HG03108 (cell line): ENCODE data around the gene TNNT3.
"Not testable (repeated sequence)": the region's sequence is repeated elsewhere in the genome, so short reads cannot be mapped to it uniquely, and the experiment has no call there.

Source experiments
- ATAC-seq: cut with Tn5 transposase; IDR thresholded peaks from one replicate; pipeline ENCODE4 v1.9.1; 2021; ENCODE audit warnings: moderate library complexity; ENCODE audit not compliant: unreplicated experiment

The TNNT3 gene

DNA sequence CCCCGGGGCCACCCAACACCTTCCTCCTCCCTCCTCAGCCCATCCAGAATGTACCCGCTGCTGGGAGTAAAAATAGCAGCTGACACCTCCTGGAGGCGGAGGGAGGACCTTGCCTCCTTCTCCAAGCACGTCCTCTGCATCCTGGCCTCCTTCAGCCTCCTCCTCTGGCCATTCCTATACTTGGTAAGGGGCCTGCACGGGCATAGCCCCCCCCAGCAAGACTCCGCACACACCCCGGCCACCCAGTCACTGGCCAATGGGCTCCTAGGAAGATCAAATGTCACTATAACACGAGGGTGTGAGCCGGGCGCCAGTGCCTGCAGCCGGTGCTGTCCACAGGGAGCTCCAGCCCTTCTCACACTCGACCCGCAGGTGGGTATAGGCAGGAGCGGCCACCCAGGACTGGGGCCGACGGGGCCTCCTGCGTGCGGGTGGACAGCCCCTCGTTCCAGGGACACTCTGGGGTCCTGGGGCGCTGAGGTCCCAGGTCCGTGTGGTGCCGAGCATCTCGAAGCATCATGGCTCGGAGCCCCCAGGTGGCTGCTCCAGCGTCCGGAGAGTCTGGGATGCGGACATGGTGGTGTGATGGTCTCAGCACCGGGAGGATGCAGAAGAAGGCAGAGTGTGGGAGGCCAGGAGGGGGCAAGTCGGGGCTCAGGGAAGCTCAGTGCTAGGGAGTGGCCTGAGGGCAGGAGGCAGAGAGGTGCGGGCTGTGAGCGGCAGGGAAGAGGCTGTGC is at the start of gene TNNT3:
Gene TNNT3 (plus strand): TSS at position 313 of the 737 bp plus-strand sequence. CDS start 3,172 bp downstream, outside the sequence.
- ATAC-seq: no peak

DNA sequence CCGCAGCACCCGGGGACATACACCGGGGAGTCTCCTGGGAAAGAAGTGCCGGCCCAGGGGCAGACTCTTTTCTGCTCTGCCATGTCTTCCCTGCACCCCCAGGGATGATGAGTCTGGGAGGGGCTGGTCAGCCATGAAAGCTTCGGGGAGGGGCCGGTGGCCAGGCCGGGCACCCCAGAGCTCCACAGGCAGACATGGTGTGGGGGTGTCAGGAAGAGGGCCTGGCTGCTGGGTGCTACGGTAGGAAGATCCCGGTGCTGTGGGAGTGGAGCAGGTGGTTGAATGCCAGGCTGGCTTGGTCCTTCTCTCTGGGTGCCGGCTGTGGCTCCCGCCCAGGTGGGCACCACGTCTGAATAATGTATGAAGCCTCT is 49.2 kb upstream of the TNNT3 start:
- no peak for ATAC-seq

DNA sequence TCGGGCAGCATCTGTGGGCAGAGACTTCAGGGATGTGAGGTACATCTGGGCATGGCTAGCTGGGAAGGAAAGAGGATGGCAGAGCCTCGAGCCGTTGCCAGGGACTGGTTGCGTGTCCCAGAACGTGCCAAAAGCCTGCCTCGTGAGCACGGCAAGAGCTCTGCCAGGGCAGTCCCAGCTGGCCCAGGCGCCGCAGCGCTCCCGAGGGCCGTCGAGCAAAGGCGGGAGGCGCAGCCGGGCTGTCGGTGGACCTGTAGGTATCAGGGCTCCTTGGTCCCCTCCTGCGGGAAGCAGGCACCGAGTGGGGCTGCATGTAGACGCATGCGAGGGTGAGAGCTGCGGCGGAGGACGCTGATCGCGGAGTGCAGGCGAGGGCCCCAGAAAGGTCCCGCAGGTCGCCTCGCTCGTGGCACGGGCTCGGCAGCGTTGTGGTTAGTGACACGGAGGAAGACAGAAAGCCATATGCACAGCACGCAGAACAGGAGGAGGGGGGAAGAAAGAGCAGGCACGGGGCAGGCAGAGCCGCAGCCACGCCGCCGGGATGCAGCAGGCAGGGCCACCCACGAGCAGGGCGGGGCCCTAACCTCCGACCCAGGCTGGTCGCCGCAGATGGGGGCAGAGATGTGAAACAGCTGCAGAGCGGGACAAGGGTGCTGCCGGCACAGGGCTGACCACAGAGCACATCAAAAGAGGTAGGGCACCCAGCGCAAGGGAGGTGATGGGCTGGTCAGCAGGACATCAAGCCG is 48.6 kb upstream of the TNNT3 start:
- no peak for ATAC-seq

DNA sequence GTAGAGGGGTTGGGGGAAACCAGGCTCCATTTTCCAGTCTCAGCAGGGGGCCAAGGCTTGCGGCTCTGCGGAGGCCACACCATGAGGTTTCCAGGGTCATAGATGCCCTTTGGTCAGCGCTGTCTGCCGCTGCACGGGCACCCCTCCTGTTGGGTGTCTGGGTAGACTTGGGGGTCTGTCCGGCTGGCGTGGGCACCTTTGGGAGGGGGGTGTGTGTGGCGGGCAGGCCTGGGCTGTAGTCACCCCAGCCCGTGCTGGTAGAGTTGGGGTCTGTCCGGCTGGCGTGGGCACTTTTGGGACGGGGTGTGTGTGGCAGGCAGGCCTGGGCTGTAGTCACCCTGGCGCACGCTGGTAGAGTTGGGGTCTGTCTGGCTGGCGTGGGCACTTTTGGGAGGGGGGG is 48.0 kb upstream of the TNNT3 start:
- ATAC-seq: no peak

DNA sequence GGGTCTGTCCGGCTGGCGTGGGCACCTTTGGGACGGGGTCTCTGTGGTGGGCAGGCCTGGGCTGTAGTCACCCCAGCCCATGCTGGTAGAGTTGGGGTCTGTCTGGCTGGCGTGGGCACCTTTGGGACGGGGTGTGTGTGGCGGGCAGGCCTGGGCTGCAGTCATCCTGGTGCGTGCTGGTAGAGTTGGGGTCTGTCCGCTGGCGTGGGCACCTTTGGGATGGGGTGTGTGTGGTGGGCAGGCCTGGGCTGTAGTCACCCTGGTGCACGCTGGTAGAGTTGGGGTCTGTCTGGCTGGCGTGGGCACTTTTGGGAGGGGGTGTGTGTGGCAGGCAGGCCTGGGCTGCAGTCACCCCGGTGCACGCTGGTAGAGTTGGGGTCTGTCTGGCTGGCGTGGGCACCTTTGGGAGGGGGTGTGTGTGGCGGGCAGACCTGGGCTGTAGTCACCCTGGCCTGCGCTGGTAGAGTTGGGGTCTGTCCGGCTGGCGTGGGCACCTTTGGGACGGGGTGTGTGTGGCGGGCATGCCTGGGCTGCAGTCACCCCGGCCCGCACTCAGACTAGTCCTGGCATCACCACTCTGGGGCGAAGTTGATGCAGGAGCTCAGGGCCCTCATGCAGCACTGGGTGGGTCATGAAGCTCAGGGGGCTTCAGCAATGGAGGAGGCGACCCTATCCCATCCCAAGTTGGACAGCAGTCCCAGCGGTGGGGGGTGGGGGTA is 47.1 kb upstream of the TNNT3 start:
- no peak for ATAC-seq

DNA sequence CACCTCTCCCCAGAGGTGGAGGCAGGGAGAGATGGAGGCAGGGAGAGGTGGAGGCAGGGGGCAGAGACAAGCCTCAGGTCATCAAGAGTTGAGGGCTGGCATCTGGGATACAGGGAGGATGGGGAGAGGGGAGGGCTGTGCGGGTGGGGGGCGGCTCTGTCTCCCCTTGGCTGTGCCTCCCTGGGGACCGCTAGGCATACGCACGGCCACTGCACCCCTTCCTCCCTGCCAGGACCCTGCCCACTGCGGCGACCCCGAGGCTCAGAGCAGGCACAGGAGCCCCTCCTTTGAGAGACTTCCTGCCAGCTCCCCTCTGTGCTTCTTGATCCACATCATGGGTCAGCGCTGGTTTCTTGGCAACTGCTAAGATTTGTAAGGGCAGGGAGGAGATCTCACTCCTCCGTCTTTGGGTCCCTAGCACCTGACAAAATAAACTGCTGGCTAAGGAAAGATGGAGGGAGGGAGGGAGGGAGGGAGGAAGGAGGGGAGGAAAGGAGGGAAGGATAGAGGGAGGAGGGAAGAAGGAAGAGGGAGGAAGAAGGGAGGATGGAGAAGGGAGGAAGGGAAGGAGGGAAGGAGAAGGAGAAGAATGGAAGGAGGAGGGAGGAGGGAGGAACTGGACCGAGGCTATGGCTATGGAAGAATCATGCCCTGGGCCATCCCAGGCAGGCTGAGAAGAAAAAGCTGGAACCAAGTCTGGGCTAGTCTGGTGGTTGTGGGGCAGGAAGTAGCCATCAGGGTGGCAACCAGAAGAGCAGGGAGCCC is 46.3 kb upstream of the TNNT3 start:
- no peak for ATAC-seq

GRCh38 chr11:1873813-1874150 is 45.7 kb upstream of the TNNT3 start:
- ATAC-seq: not testable (repeated sequence)

GRCh38 chr11:1874441-1875092 is 44.9 kb upstream of the TNNT3 start:
- ATAC-seq: not testable (repeated sequence)

GRCh38 chr11:1875093-1875850 is 44.2 kb upstream of the TNNT3 start:
- no peak for ATAC-seq

GRCh38 chr11:1875851-1876301 is 43.6 kb upstream of the TNNT3 start:
- ATAC-seq: not testable (repeated sequence)

DNA sequence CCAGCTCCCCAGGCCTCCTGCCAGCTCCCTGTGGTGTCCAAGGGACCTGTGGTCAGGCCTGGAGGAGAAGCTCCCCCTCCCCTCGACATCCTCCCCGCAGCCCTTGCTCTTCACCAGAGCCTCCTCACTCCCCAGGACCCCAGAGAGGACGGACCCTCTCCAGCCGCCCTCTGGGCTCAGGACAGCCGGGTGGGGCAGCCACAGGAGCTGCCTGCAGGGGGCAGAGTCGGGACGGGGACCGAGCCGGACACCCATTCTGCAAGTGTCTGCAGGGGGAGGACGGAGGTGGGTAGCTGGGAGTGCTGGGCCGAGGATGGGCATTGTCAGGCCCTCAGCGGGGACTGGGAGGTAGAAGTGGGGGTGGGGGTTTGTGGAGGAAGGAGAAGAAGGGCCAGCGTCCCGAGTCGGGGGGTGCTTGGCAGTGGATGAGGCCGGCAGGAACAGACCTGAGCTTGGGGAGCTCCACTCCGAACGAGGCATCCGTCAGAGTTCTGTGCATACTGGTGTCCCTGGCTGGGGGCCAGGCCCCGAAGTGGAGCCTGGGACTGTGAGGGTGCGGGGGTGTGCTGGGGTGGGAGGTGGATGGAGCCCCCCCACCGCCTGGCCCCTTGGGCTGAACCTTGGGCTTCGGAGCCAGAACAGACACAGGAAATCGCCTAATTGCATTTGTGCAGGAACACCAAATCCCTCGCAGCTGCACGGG is 43.0 kb upstream of the TNNT3 start:
- ATAC-seq: no peak

- no peak for ATAC-seq
Observed at GRCh38 chr11:1877211-1878136, 42.0 kb upstream of the TNNT3 start.

- no peak for ATAC-seq
Observed at GRCh38 chr11:1878137-1879031, 41.1 kb upstream of the TNNT3 start.

DNA sequence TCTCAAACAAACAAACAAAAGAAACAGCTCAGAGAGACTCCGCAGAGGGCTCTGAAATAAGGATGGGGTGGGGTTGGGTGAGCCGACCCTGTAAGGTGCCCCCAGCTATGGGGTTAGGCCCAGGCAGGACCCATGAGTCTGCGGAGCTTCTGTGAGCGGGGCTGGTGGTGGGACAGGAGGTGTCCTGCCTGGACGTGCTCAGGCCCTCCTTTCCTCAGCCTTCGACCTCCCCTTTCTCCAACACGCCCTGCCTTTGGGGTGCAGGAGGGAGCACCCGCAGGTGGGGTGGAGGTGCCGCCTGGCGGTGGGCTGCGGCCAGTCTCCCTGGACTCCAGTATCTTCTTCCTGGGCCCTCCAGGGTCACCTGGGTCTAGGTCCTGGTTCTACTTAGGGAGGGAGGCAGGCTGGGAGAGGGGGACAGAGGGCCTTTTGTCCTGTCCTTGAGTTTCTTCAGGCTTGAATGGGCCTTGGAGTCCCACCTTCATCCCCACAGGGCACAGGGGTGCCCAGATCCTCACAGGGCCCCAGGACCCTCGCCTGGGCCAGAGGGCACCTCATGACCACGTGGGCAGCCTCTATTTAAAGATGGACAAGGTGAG is 40.1 kb upstream of the TNNT3 start:
- ATAC-seq: no peak

DNA sequence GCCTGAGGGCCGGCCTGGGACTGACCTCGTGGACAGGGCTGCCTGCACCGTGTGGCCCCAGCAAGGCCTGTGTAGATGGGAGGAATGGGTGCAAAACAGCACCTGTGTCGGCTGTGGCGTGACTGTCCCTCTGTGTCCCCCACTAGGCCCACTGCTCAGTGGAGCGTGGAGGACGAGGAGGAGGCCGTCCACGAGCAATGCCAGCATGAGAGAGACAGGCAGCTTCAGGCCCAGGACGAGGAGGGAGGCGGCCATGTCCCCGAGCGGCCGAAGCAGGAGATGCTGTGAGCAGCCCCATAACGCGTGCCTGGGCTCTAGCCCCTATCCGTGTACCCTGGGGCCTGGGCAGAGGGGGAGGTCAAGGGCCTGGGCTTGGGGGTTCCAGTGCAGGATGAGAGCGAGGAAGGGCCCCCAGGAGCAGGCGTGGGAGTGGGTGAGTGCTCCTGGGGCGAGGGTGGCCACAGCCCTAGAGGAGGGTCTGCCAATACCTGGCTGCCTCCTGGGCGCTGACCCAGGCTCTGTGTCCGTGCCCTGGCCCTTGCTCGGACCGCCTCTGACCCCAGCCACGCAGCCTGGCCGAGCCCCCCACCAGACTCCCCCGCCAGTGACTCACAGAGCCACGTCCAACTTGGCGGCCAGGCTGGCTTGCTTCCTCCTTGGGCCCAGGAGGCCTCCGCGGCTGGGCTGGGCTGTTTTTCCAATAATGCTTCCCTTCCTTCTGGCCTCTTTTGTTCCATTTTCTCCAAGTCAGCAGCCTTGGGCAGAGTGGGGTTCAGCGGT is 39.4 kb upstream of the TNNT3 start:
- no peak for ATAC-seq
